HepG2 (cell line): ENCODE measurements around the gene NFX1. TPM values are rescaled to one million over a fixed set of nuclear protein-coding genes. Genes with fewer than 3 reads are reported as not detected.

Experiments
- ATAC-seq: fragments of 200-7000 bp; cut with Tn5 transposase; 3 replicates; pipeline ENCODE4 v1.9.1; 2020; ENCODE audit warnings: mild to moderate bottlenecking, moderate library complexity
- BruUV-seq: library from RNA; stranded (reverse); fragments of 400-500 nt; replicated peaks from 2 replicates; lab custom pipeline; 2021; lab: Mats Ljungman, UMichigan
- CTCF ChIA-PET: fragments of 300-600 bp; formaldehyde crosslinking; extraction: SDS; loops from one replicate; lab custom pipeline; 2021; ENCODE audit warnings: low total read pairs, inconsistent platforms, low intra/inter-chr PET ratio; lab: Yijun Ruan, JAX
- POLR2A ChIA-PET: fragments of 350-600 bp; sonication (Branson Sonifier 250); formaldehyde crosslinking; loops from one replicate; lab custom pipeline; 2020; ENCODE audit warnings: antibody characterized with exemption, inconsistent platforms; lab: Yijun Ruan, JAX
- DNase-seq: peaks from one replicate; pipeline ENCODE4 v3.0.0-alpha.2; 2015; ENCODE audit warnings: low spot score
- FAIRE-seq: peaks from 3 replicates; lab custom pipeline; 2011; peaks lifted over from hg19 to GRCh38; lab: Jason Lieb, UNC
- H2AFZ ChIP-seq: one replicate; pipeline ENCODE4 v1.6.1; 2011; ENCODE audit warnings: low read length, inconsistent platforms
- H3K27ac ChIP-seq: fragments of 300-600 bp; 3 replicates; pipeline ENCODE4 v1.8.0; 2011; ENCODE audit warnings: mixed run types, mild to moderate bottlenecking, mixed read lengths, low read length, inconsistent platforms; ENCODE audit not compliant: insufficient read depth; ENCODE audit errors: extremely low read length
- H3K27me3 ChIP-seq, 2 experiments: fragments of 200-600 bp in 1 of 2; 2 replicates in 1 of 2; 3 replicates in 1 of 2; pipeline versions ENCODE4 v1.6.0 to v1.8.0; 2011; ENCODE audit warnings: low read length in 2 of 2, mild to moderate bottlenecking in 2 of 2, moderate library complexity in 2 of 2, inconsistent platforms in 1 of 2; ENCODE audit not compliant: insufficient read depth in 2 of 2, control insufficient read depth in 1 of 2
- H3K36me3 ChIP-seq, 2 experiments: fragments of 200-600 bp in 1 of 2; replicated peaks in 1 of 2; 2 replicates in 1 of 2; 3 replicates in 1 of 2; pipeline versions ENCODE4 v1.5.1 to v1.8.0; 2011; ENCODE audit warnings: low read length in 2 of 2, inconsistent platforms in 1 of 2; ENCODE audit not compliant: insufficient read depth in 2 of 2, control insufficient read depth in 1 of 2
- H3K4me1 ChIP-seq: 2 replicates; pipeline ENCODE4 v1.5.1; 2012; ENCODE audit warnings: low read length, inconsistent platforms; ENCODE audit not compliant: insufficient read depth
- H3K4me2 ChIP-seq: 2 replicates; pipeline ENCODE4 v1.6.0; 2011; ENCODE audit warnings: low read depth, low read length, inconsistent platforms
- H3K4me3 ChIP-seq, 3 experiments: fragments of 200-600 bp in 1 of 3; sonication (generic), shearing (Covaris generic) in 1 of 3; replicated peaks in 1 of 3; 2 replicates each; pipeline ENCODE4 v1.5.1; 2011 to 2016; ENCODE audit warnings: low read length in 3 of 3, inconsistent platforms in 2 of 3, low read depth in 2 of 3, mild to moderate bottlenecking in 2 of 3, control low read depth in 1 of 3, mixed read lengths in 1 of 3; ENCODE audit not compliant: insufficient read depth in 1 of 3
- H3K79me2 ChIP-seq: one replicate; pipeline ENCODE4 v1.6.1; 2011; ENCODE audit warnings: low read length, inconsistent platforms; ENCODE audit not compliant: insufficient read depth
- H3K9ac ChIP-seq: 2 replicates; pipeline ENCODE4 v1.6.0; 2011; ENCODE audit warnings: mild to moderate bottlenecking, low read depth, low read length, inconsistent platforms; ENCODE audit not compliant: insufficient read depth
- H3K9me3 ChIP-seq: 2 replicates; pipeline ENCODE4 v1.5.1; 2012; ENCODE audit warnings: mild to moderate bottlenecking, low read length
- H4K20me1 ChIP-seq: 2 replicates; pipeline ENCODE4 v1.6.0; 2011; ENCODE audit warnings: inconsistent platforms, mild to moderate bottlenecking, low read length, moderate library complexity; ENCODE audit not compliant: insufficient read depth
- AFF4 ChIP-seq: sonication (generic); formaldehyde crosslinking; IDR thresholded peaks from 2 replicates; pipeline ENCODE4 v1.4.0; 2020; ENCODE audit warnings: missing genetic modification reagents
- HIVEP1 ChIP-seq: sonication (generic); formaldehyde crosslinking; IDR thresholded peaks from 2 replicates; pipeline ENCODE4 v1.4.0; 2020; ENCODE audit warnings: mild to moderate bottlenecking, missing genetic modification reagents
- KLF13 ChIP-seq: sonication (generic); formaldehyde crosslinking; IDR thresholded peaks from 2 replicates; pipeline ENCODE4 v1.4.0; 2020; ENCODE audit warnings: mild to moderate bottlenecking, missing genetic modification reagents
- MAX ChIP-seq: IDR thresholded peaks from 2 replicates; pipeline ENCODE4 v1.6.1; 2012; ENCODE audit warnings: inconsistent platforms
- TFAP4 ChIP-seq: sonication (generic); IDR thresholded peaks from 2 replicates; pipeline ENCODE4 v1.6.1; 2016; ENCODE audit warnings: low read depth, borderline replicate concordance
- ZFP1 ChIP-seq: IDR thresholded peaks from 2 replicates; pipeline ENCODE4 v1.6.1; 2016
- ZKSCAN1 ChIP-seq: fragments of 150-350 bp; IDR thresholded peaks from 2 replicates; pipeline ENCODE4 v1.6.1; 2014; ENCODE audit warnings: low read length
- ZNF224 ChIP-seq: sonication (generic); formaldehyde crosslinking; IDR thresholded peaks from 2 replicates; pipeline ENCODE4 v1.5.0; 2020; ENCODE audit warnings: mild to moderate bottlenecking, missing genetic modification reagents
- ZNF296 ChIP-seq: sonication (generic); formaldehyde crosslinking; conservative IDR thresholded peaks from 2 replicates; pipeline ENCODE4 v1.5.0; 2020; ENCODE audit warnings: mild to moderate bottlenecking, missing genetic modification reagents
- ZNF549 ChIP-seq: sonication (generic); formaldehyde crosslinking; IDR thresholded peaks from 2 replicates; pipeline ENCODE4 v1.5.0; 2020; ENCODE audit warnings: missing genetic modification reagents
- ZNF574 ChIP-seq: sonication (generic); formaldehyde crosslinking; IDR thresholded peaks from 2 replicates; pipeline ENCODE4 v1.4.0; 2020; ENCODE audit warnings: missing genetic modification reagents
- WGBS: methylation state at CpG from one replicate; pipeline ENCODE4 v1.1.6; 2017; ENCODE audit warnings: low lambda C conversion rate; 5-methylcytosine and 5-hydroxymethylcytosine counted together
- in situ Hi-C: cut with HindIII; loops from 2 replicates; pipeline ENCODE4 v1.10.0; 2017; ENCODE audit warnings: low pct_unique_long_range_greater_than_20kb; ENCODE audit not compliant: extremely low pct_ligation_motif_present
- intact Hi-C: fragments of 100-400 bp; cut with micrococcal nuclease; formaldehyde crosslinking; loops from one replicate; pipeline ENCODE4 v1.10.0; 2022; ENCODE audit not compliant: unreplicated experiment
- polyA plus RNA-seq, 8 experiments: library from polyadenylated mRNA; depleted of rRNA in 3 of 8; stranded (reverse) in 7 of 8; unstranded in 1 of 8; fragments of >200 nt; fragmentation: Illumina TruSeq in 4 of 8; extraction: Trizol in 4 of 8; gene quantifications; 2 replicates each; pipeline versions ENCODE4 v1.2.1 to v1.2.3, GENCODE V29; 2011 to 2016; ENCODE audit warnings: low read depth in 4 of 8, missing spikeins in 1 of 8, mixed read lengths in 1 of 8; ENCODE audit not compliant: insufficient read depth in 1 of 8
- total RNA-seq, 5 experiments: library from RNA; depleted of rRNA; stranded (reverse); fragments of >200 nt; fragmentation: Illumina TruSeq; extraction: Trizol; gene quantifications; 2 replicates each; pipeline ENCODE4 v1.2.3, GENCODE V29; 2016; ENCODE audit warnings: low read depth in 1 of 5

Gene NFX1
- total and polyA plus RNA-seq, 2 of the 13 experiments (the other 11 are each of a cell fraction or from before 2014, with no cell fraction given) = 23.9 to 27.5 TPM

- TF ChIP-seq AFF4 (CRISPR knock-in tag) (no peak), TFAP4 (no peak), HIVEP1 (CRISPR knock-in tag) (no peak), ZFP1 (CRISPR knock-in tag) (no peak), ZNF224 (CRISPR knock-in tag) (no peak), ZKSCAN1 (no peak)
- TF ChIP-seq, all 625 proteins: peak for 0
Measured at GRCh38 chr9:33407061-33407460, 116.7 kb downstream of the NFX1 start (continued).

- no peaks in the 10 kb centered on the region for H3K36me3 ChIP-seq
- no peak for DNase-seq
- no peak for ATAC-seq
- no peak overlapping the region for H3K27ac ChIP-seq
- ChIA-PET POLR2A (no interaction called here), CTCF (no interaction called here)
- H4K20me1 ChIP-seq = no peaks in the 10 kb centered on the region
- no peak overlapping the region for H2AFZ ChIP-seq
- no peaks in the 10 kb centered on the region for H3K9me3 ChIP-seq
- in situ Hi-C loops (loop anchor here (5.0 kb wide), 1 partner anchor 39 kb away; the partner anchor contains the start of gene AQP3), intact Hi-C loops (no loop called here)
- no peaks in the 10 kb centered on the region for H3K79me2 ChIP-seq
- FAIRE-seq = no peak
- no peak overlapping the region for H3K4me3 ChIP-seq
- WGBS = 75% methylated on average over 1 of the region's 5 CpGs
- BruUV-seq = no TSS peak
- H3K9ac ChIP-seq = no peak overlapping the region
- peaks cover 16% of the 10 kb centered on the region for H3K4me1 ChIP-seq
- no peak overlapping the region for H3K4me2 ChIP-seq
- H3K27me3 ChIP-seq = peaks cover 7 to 42% of the 10 kb centered on the region in 2 experiments; a peak in 4 of 5 replicates
- no peak for TF ChIP-seq KLF13 (CRISPR knock-in tag)
- no peak for TF ChIP-seq ZNF549 (CRISPR knock-in tag)
- no peak for TF ChIP-seq ZNF296 (CRISPR knock-in tag)
- no peak for TF ChIP-seq ZNF574 (CRISPR knock-in tag)
- no peak for TF ChIP-seq MAX
Measured at GRCh38 chr9:33408087-33408486, 117.8 kb downstream of the NFX1 start.
